ENCODE results near the gene SNX30.

SNX30 gene

GRCh38 chr9:112760821-112761220 is 10.3 kb downstream of the SNX30 start:
- no peak overlapping the region for H3K4me3 ChIP-seq (ENCODE audit: low read length)
- no peak for TF ChIP-seq ZNF274 (IDR thresholded peaks at IDR 0.05; ENCODE audit: low read depth, low read length)

DNA sequence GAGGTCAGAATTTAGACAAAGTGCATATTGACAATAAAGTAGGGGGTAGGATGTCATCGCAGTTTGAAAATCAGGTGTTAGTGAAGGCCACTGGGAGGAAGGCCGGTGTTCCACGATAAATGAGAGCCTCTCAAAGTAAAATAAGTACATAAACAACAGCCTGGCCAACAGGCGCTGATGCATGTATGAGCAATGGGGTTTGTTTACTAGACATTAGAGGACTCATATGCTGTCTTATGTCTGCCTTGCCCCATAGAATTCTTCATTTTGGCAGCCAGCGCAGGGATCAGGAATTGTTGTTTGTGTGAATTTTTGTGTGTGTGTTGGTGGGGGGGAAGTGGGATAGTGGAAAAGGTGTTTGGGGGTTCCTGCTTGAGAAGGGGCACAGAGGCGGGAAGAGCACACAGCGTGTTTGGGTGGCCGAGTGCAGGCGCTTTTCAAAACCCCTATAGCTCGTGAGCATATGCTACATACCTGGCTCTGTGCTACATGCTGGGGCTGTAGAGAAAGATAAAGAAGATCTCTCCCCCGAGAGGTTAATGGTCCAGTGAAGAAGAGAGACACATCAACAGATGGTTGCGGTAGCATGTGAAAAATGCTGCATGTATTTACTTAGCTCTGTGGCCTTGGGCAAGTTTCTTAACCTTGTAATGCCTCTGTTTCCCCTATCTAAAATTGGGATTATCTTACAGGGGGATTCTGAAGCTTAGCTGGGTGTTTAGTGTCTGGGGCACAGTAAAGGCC is 11.5 kb downstream of the SNX30 start:
- TF ChIP-seq ZNF274 (IDR thresholded peaks at IDR 0.05; ENCODE audit: low read depth, low read length) = no peak
- H3K4me3 ChIP-seq (ENCODE audit: low read length) = no peak overlapping the region

DNA sequence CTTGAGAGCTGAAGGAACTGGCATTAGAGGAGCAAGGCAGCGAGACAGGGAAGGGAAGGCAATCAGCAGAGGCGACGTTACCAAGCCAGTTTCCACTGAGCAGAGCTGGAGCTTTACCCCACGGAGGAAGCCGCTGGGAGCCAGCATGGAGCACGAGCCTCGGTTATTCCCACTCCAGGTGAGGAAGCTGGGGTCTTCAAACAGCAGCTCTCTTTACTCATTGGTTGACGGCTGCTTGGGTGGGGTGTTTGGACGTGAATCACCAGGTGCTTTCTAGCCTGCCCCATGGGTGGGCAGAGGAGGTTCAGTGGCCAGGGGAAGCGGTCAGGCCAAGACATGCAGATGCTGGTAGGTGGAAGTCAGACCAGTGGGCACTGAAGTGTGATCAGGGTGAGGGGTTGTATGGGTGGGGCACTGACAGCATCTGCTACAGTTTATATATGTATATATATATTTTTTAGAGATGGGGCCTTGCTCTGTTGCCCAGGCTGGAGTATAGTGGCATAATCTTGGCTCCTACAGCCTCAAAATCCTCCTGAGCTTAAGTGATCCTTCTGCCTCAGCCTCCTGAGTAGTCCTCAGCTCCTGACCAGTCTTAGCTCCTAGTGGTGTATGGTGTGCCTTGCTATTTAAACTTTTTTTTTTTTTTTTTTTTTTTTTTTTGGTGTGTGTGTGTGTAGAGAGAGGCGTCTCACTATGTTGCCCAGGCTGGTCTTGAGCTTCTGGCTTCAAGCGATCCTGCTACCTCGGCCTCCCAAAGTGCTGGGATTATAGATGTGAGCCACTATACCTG is 12.4 kb downstream of the SNX30 start:
- H3K4me3 ChIP-seq (ENCODE audit: low read length) = no peak overlapping the region
- TF ChIP-seq ZNF274 (IDR thresholded peaks at IDR 0.05; ENCODE audit: low read depth, low read length) = no peak

GRCh38 chr9:112764344-112764743 is 13.8 kb downstream of the SNX30 start:
- TF ChIP-seq ZNF274 (IDR thresholded peaks at IDR 0.05; ENCODE audit: low read depth, low read length) = no peak
- H3K4me3 ChIP-seq (ENCODE audit: low read length) = no peak overlapping the region

DNA sequence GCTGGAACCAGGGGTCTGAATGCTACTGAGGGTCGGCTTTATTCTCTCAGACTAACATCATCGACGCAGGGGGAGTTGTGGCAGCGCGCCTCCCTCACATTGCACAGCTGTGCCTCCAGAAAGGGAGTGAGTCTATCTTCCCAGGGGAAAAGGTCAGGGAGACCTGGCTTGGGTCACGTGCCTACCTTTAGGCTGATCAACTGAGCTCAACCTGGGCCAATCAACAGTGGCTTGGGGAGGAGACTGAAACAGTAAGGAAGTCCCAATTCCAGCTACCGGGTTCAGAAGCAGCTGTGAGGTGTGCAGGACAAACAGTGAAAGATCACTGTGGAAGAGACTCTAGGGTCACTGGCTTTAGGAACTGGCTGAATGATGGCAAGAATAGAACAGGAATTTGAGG is 14.3 kb downstream of the SNX30 start:
- H3K4me3 ChIP-seq (ENCODE audit: low read length) = no peak overlapping the region
- no peak for TF ChIP-seq ZNF274 (IDR thresholded peaks at IDR 0.05; ENCODE audit: low read depth, low read length)

DNA sequence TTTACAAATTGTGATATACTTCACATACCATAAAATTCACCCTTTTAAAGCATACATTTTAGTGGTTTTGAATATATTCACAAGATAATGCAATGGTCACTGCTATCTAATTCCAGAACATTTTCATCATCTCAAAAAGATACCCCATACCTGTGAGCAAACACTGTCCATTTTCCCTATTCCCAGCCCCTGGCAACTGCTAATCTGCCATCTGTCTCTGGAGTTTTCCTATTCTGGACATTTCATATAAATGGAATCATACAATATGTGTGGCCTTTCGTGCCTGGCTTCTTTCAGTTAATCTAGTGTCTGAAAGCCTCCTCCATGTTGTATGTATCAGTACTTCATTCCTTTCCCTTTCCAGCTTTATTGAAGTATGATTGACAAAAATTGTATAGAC is 14.7 kb downstream of the SNX30 start:
- H3K4me3 ChIP-seq (ENCODE audit: low read length) = no peak overlapping the region
- TF ChIP-seq ZNF274 (IDR thresholded peaks at IDR 0.05; ENCODE audit: low read depth, low read length) = no peak

DNA sequence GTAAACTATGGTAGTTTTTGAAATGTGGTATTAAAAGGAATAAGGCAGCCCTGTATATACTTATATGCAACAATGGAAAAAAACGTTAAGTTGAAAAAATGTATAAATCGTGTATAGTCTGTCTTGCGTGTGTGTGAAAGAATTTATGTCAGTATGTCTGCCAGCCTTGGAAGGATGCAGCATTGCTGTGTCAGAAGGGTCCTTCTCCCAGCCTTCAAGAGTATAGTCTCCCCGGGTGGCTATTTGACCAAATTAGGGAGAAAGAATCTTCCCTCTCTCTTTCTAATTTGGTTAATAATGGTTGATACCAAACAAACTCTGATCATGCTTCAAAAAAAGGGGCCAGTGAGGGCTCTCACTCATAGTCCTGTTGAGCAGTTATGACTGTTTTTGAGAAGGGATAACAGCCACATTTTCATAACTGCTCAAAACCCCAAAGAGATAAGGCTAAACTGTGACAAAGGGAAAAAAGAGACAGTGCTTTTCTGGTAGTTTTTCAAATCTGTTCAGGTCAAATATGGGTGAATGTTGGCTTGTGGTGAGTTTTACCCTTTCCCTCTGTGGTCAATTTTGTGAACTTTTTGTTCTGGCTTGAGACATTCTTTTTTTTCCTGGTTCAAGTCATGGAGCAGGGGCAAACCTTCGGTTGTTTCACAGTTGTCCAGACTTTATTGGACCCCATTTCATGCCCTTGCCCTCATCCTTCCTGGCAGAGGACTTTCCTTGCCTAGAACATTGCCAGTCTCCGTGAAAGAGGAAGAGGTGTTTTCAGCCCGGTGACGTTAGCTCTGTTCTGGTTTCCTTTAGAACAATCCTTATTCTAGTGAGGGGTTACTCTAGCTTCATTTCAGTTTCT is 21.0 kb downstream of the SNX30 start:
- TF ChIP-seq ZNF274 (IDR thresholded peaks at IDR 0.05; ENCODE audit: low read depth, low read length) = no peak
- H3K4me3 ChIP-seq (ENCODE audit: low read length) = peak overlapping the region; percentile 27; the same call in 1 of the 2 replicates

DNA sequence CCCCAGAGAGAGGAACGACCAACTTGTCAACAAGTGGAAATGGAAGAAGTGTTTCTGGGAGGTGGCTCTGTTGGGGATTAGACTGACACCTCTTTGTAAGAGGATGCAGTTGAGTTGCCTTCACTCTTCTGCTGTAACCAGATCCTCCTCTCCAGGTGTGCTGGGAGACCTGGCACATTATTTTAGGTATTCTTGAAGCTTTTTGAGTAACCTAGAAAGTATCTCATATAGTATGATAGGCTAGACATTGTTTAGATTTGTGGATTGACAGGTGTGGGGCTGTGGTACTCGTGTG is 21.6 kb downstream of the SNX30 start:
- H3K4me3 ChIP-seq (ENCODE audit: low read length) = peak overlapping the region; percentile 27; the same call in 1 of the 2 replicates
- no peak for TF ChIP-seq ZNF274 (IDR thresholded peaks at IDR 0.05; ENCODE audit: low read depth, low read length)

DNA sequence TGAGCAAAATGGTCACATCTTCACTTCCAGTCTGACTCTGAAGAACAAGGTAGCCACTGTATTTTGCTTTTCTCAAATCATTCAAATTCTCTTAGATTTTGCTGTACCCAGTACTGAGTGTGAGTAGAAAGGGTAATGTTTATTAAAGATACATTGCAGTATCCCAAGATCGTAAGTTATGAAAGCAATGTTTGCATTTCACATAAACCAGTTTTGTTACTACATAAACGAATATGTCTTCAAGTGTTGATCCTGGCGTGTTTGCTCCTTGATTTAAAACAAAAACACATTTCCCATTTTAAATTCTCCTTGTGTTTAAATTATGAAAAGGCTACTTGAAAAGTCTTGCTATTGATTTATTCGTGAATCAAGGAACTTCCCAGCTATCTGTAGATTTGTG is 22.0 kb downstream of the SNX30 start:
- no peak for TF ChIP-seq ZNF274 (IDR thresholded peaks at IDR 0.05; ENCODE audit: low read depth, low read length)
- no peak overlapping the region for H3K4me3 ChIP-seq (ENCODE audit: low read length)

GRCh38 chr9:112774006-112774996 is 23.7 kb downstream of the SNX30 start:
- no peak overlapping the region; the same call in 1 of the 2 replicates for H3K4me3 ChIP-seq (ENCODE audit: low read length)
- TF ChIP-seq ZNF274 (IDR thresholded peaks at IDR 0.05; ENCODE audit: low read depth, low read length) = no peak

GRCh38 chr9:112777914-112778313 is 27.4 kb downstream of the SNX30 start:
- no peak overlapping the region for H3K4me3 ChIP-seq (ENCODE audit: low read length)
- TF ChIP-seq ZNF274 (IDR thresholded peaks at IDR 0.05; ENCODE audit: low read depth, low read length) = no peak

DNA sequence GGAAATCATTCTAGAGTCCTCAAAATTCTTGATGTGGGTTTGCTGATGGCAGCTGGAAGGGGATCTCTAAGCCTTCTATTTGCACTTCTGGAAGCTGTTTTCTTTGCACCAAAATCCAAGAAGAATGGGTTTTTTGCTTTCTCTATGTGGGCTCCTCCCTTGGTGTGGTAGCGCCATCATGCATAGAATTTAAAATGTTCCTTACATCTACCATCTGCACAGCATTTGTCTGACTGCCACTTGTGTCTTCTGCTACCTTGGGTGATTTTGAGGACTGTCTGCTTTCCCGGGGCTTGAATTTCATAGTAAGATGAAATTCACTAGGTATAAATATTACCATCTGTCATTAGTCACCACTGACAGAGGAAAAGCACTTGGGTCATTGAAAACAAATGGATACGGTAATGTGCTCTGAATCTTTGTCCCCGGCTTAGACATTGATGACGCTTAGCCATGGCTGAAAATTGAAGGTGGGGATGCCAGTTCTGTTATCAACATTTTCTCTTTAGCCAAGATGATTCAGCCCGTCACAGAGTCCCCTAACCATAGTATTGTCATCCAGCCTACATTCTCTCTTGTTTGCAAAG is 30.0 kb downstream of the SNX30 start:
- no peak overlapping the region for H3K4me3 ChIP-seq (ENCODE audit: low read length)
- TF ChIP-seq ZNF274 (IDR thresholded peaks at IDR 0.05; ENCODE audit: low read depth, low read length) = no peak

- no peak for TF ChIP-seq ZNF274 (IDR thresholded peaks at IDR 0.05; ENCODE audit: low read depth, low read length)
Measured at GRCh38 chr9:112782218-112782617, 31.7 kb downstream of the SNX30 start.

More at GRCh38 chr9:112782218-112782617, 31.7 kb downstream of the SNX30 start:
- no peak overlapping the region for H3K4me3 ChIP-seq (ENCODE audit: low read length)
